Heart left ventricle (tissue), 16 donors: ENCODE measurements around the gene OBSL1. TPM values are rescaled to one million over a fixed set of nuclear protein-coding genes. Genes with fewer than 3 reads are reported as not detected.

ENCODE experiments used
- ATAC-seq, 4 donors: fragments of 200-7000 bp; cut with Tn5 transposase; one replicate each; pipeline ENCODE4 v1.9.1; 2020 to 2022; ENCODE audit warnings: moderate library complexity in 4 of 4, mild to moderate bottlenecking in 3 of 4, moderate number of reproducible peaks in 1 of 4
- DNase-seq, 5 donors: peaks; one replicate each; pipeline ENCODE4 v3.0.0-alpha.2; 2020
- H3K27ac ChIP-seq, 12 donors: fragments of 200-600 bp; sonication (generic) in 4 of 12; one replicate each; pipeline versions ENCODE4 v1.5.0 to v1.8.0; 2016 to 2022; ENCODE audit warnings: mild to moderate bottlenecking in 2 of 12
- H3K27me3 ChIP-seq, 9 donors: fragments of 200-600 bp; sonication (generic) in 2 of 9; one replicate each; pipeline versions ENCODE4 v1.5.1 to v1.8.0; 2016 to 2022; ENCODE audit warnings: mild to moderate bottlenecking in 3 of 9
- H3K36me3 ChIP-seq, 9 donors: fragments of 200-600 bp; sonication (generic) in 2 of 9; one replicate each; pipeline versions ENCODE4 v1.5.0 to v1.8.0; 2018 to 2022; ENCODE audit warnings: mild to moderate bottlenecking in 2 of 9
- H3K4me1 ChIP-seq, 12 donors: fragments of 200-600 bp; sonication (generic) in 4 of 12; one replicate each; pipeline versions ENCODE4 v1.5.0 to v1.8.0; 2016 to 2022; ENCODE audit warnings: mild to moderate bottlenecking in 3 of 12
- H3K4me3 ChIP-seq, 12 donors: fragments of 200-600 bp; sonication (generic) in 4 of 12; one replicate each; pipeline versions ENCODE4 v1.5.0 to v1.8.0; 2017 to 2022; ENCODE audit warnings: mild to moderate bottlenecking in 9 of 12, moderate library complexity in 4 of 12
- H3K9me3 ChIP-seq, 12 donors: fragments of 200-600 bp; sonication (generic) in 4 of 12; one replicate each; pipeline versions ENCODE4 v1.5.0 to v1.8.0; 2016 to 2022; ENCODE audit warnings: mild to moderate bottlenecking in 1 of 12
- CTCF ChIP-seq, 12 donors: fragments of 200-600 bp; sonication (generic) in 4 of 12; IDR thresholded peaks; one replicate each; pipeline versions ENCODE4 v1.5.0 to v1.8.0; 2018 to 2022; ENCODE audit warnings: antibody characterized with exemption in 12 of 12, mild to moderate bottlenecking in 5 of 12
- POLR2A ChIP-seq, 2 donors: fragments of 450-650 bp; IDR thresholded peaks; one replicate each; pipeline ENCODE4 v1.6.1; 2017; ENCODE audit warnings: antibody characterized with exemption in 2 of 2, mild to moderate bottlenecking in 2 of 2, moderate library complexity in 2 of 2
- WGBS, 4 donors: extraction: QIAGEN DNeasy Blood & Tissue Kit in 2 of 4; methylation state at CpG; one replicate each; pipeline versions ENCODE4 v1.1.5 to v1.1.7; 2013 to 2018; 5-methylcytosine and 5-hydroxymethylcytosine counted together
- intact Hi-C, 10 donors: fragments of 100-400 bp; cut with DNase I; formaldehyde crosslinking; loops; one replicate each; pipeline versions ENCODE4 v1.11.1 to v1.14.2; 2022
- polyA plus RNA-seq, 2 donors: library from polyadenylated mRNA; stranded (reverse); fragments of 200-250 nt; gene quantifications; one replicate each; pipeline ENCODE4 v1.2.3, GENCODE V29; 2013
- total RNA-seq, 9 donors: library from RNA; depleted of rRNA in 2 of 9; stranded (reverse); fragments of >200 nt in 2 of 9; fragmentation: NEBNext Ultra II Directional in 3 of 9; extraction: Animal tissue kit (Norgen Biotek cat#: 25700) in 3 of 9; gene quantifications; one replicate each; pipeline versions ENCODE4 v1.1.0 to v1.2.4, GENCODE V29; 2016 to 2023
- donor health status: ischemic (EF 13 %, LVEDD 7.1; RV severe dilation, severe dysfunction).
- donor health status: healthy with polysubstance abuse.
- donor health status: DM: no; HTN: yes; CAD: no.
- donor health status: DM: no; HTN: no; CAD: no.
- donor health status: ischemic (EF 25% LVEDD 6.9; RV normal size, moderate dysfunction).
- donor health status: ischemic (EF 25% LVEDD 5.7; RV mildly dilated, moderate dysfunction).
- donor health status: healthy.
- donor health status: DM: yes; HTN: yes; CAD: no.
- donor health status: ischemic (EF 35%, LVEDD 5.7; RV mildly dilated, moderate dysfunction).
- donor health status: nonischemic (EF 11% LVEDD 7.7; RV severe dilation, severe dysfunction).
- donor health status: DM: yes; HTN: yes; CAD: no.
- donor health status: PGD.
- donor health status: ischemic (EF 29% LVEDD 5.4; RV normal size, mild dysfunction).
- donor health status: nonischemic (EF 23%, LVEDD 6.1; RV moderate dilation, normal function).

OBSL1 gene
- total and polyA plus RNA-seq, 11 donors, result 88.1 to 230 (median 177) TPM

DNA sequence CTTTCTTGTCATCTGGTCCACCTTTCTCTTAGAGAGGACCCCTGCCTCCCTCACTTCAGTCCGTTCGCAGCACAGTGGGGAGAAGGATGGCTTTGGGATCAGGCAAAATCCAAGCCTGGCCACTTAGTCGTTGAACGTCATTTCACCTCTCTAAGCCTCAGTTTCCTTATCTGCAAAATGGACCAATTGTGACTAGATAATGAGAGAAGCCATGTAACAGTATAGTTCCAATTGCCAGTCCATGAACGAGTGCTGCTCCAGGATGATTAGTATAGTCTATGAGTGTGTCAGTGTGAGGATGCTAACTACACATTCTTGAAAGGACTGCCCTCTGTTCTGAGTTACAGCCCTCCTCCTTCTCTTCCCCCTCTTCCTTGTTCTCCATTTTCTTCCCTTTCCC lies 1.8 kb upstream of the OBSL1 start:
- Histone ChIP-seq H3K4me1 (peaks cover 0 to 33% (median 10%) of the 10 kb centered on the region in 12 donors), H3K4me3 (no peak overlapping the region), H3K27me3 (peaks cover 0 to 43% (median 0%) of the 10 kb centered on the region in 9 donors), H3K27ac (peak overlapping the region in 3 of 12 donors; percentile 90 to 96 (median 93)), H3K36me3 (peaks cover 0 to 10% (median 0%) of the 10 kb centered on the region in 9 donors), H3K9me3 (no peaks in the 10 kb centered on the region)
- intact Hi-C loops, result loop anchor here in 2 of 10 donors (5.0 kb wide), 2 partner anchors 54 to 59 kb away; partner anchors contain the start of gene SLC4A3 (in 1 of the 2)
- no peak for ATAC-seq
- no peak for DNase-seq
- TF ChIP-seq CTCF (IDR thresholded peaks at IDR 0.05), result no peak
- no peak for TF ChIP-seq POLR2A (IDR thresholded peaks at IDR 0.05)
- WGBS, 4 donors, result 73 to 83% (median 76%) methylated on average over 5 of the region's 5 CpGs

DNA sequence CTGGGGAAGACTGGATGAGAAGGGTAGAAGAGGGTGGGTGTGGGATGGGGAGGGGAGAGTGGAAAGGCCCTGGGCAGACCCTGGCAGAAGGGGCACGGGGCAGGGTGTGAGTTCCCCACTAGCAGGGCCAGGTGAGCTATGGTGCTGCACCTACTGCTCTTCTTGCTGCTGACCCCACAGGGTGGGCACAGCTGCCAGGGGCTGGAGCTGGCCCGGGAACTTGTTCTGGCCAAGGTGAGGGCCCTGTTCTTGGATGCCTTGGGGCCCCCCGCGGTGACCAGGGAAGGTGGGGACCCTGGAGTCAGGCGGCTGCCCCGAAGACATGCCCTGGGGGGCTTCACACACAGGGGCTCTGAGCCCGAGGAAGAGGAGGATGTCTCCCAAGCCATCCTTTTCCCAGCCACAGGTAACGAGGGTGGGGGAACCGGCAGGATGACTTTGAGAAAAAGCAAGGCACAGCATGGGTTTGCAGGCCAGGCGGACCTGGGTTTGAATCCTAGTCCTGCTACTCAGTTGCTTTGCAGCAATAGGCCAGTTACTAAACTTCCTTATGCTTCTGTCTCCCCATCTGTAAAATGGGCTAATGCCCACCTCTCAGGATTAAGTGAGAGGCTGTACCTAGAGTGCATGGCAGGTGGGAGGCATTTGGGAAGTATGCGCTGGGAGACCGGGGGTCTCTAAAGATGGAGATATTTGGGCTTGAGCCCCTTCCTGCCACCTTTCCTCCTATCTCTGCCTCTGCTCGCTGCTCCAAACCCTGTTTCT lies 1.1 kb upstream of the OBSL1 start, which contains the start of gene INHA:
TSS of gene INHA (plus strand) at position 74 of the 765 bp plus-strand sequence. CDS start at position 139, 65 bp downstream.
- Histone ChIP-seq H3K27ac (peak within 1 kb of the TSS; percentile 71 to 96 (median 90)), H3K4me1 (peaks cover 0 to 33% (median 10%) of the 10 kb centered on the region in 12 donors), H3K4me3 (peak within 1 kb of the TSS; percentile 50 to 92 (median 68)), H3K9me3 (no peaks in the 10 kb centered on the region), H3K27me3 (peaks cover 0 to 37% (median 0%) of the 10 kb centered on the region in 9 donors), H3K36me3 (peaks cover 0 to 16% (median 0%) of the 10 kb centered on the region in 9 donors)
- ATAC-seq (no peak), DNase-seq (no peak)
- TF ChIP-seq CTCF (IDR thresholded peaks at IDR 0.05) (no peak), POLR2A (IDR thresholded peaks at IDR 0.05) (no peak)
- WGBS, 4 donors, result 79 to 88% (median 83%) methylated on average over 13 of the region's 13 CpGs
- intact Hi-C loops, result loop anchor here in 2 of 10 donors (5.0 kb wide), 2 partner anchors 55 to 60 kb away; partner anchors contain the start of gene SLC4A3 (in 1 of the 2)

DNA sequence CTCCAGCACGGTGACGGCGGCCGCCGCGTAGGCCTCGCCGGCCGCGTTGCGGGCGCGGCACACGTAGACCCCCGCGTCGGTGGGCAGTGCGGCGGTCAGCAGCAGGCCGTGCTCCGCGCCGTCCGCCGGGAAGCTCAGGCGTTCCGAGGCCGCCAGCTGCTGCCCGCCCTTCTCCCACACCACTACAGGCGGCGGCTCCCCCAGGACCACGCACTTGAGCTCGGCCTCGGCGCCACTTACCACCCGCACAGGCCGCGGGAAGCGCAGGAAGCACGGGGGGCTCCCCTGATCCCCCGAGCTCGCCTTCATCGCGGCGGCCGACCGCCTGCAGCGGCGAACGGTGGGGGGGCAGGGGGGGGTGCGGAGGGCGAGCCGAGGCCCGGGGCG lies 422 bp downstream of the OBSL1 start:
- peak in 2 of 4 donors; percentile 4 to 7 for ATAC-seq
- no peaks in the 10 kb centered on the region for H3K9me3 ChIP-seq
- WGBS, 4 donors, result 0% methylated on average over 7 to 55 of the region's 55 CpGs
- peak overlapping the region; percentile 50 to 92 (median 68) for H3K4me3 ChIP-seq
- TF ChIP-seq POLR2A (IDR thresholded peaks at IDR 0.05) (no peak), CTCF (IDR thresholded peaks at IDR 0.05) (no peak)
- H3K27me3 ChIP-seq, result peaks cover 0 to 30% (median 0%) of the 10 kb centered on the region in 9 donors
- intact Hi-C loops, result loop anchor here in 4 of 10 donors (1.0 to 5.0 kb wide), 5 partner anchors 26 to 61 kb away; partner anchors contain the start of genes STK11IP (in 2 of the 4) and SLC4A3 (in 1 of the 4)
- DNase-seq, result peak in 1 of 5 donors; percentile 29
- peak overlapping the region; percentile 71 to 96 (median 90) for H3K27ac ChIP-seq
- peaks cover 0 to 31% (median 10%) of the 10 kb centered on the region in 12 donors for H3K4me1 ChIP-seq
- H3K36me3 ChIP-seq, result peaks cover 0 to 31% (median 12%) of the 10 kb centered on the region in 9 donors
